22Rv1 (cell line): Measurements from ENCODE around the gene ARHGEF4.

Experiments used
- CTCF ChIP-seq: fragments of 450-650 bp; IDR thresholded peaks from 2 replicates; pipeline ENCODE4 v1.5.1; 2017; ENCODE audit warnings: mild to moderate bottlenecking
- ZFX ChIP-seq: fragments of 450-650 bp; IDR thresholded peaks from 2 replicates; pipeline ENCODE4 v1.6.1; 2017; ENCODE audit warnings: antibody characterized with exemption, borderline replicate concordance

GRCh38 chr2:130842770-130843169, 6.1 kb downstream of the ARHGEF4 start:
- TF ChIP-seq CTCF (no peak), ZFX (no peak)
